Mammary epithelial cell (primary cell): Measurements from ENCODE around the gene RANBP1.

Source experiments
- EZH2 ChIP-seq: IDR thresholded peaks from 2 replicates; pipeline ENCODE4 v1.6.1; 2012; ENCODE audit warnings: low read length, inconsistent platforms, borderline replicate concordance
- TF ChIP-seq, protein P1 (sequence below), 2 donors: IDR thresholded peaks in 1 of 2; conservative IDR thresholded peaks in 1 of 2; 2 replicates each; pipeline ENCODE4 v1.5.1; 2011 to 2012; ENCODE audit warnings: inconsistent platforms in 2 of 2, low read length in 2 of 2, mild to moderate bottlenecking in 2 of 2, control low read depth in 1 of 2, low read depth in 1 of 2; ENCODE audit not compliant: insufficient read depth in 1 of 2; ENCODE audit errors: extremely low read depth in 1 of 2

DNA sequence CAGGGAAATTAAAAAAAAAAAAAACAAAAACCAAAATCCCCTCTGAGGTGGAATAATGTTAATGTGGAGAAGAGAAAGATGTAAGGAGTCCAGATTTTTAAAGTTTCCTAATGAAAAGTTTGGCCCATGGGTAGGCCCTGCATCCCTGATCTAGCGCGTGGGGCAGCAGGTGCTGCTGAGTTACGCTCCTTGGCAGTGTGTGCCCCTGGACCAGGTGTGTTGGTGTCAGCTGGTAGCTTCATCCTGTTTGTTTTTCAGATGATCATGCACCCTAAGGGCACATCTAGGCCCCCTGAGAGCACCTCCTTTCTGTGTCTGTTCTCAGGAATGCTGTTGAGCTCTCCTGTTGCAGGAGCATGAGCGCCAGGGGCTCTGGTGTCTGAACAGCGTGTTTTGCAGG, 29.1 kb upstream of the RANBP1 start:
- TF ChIP-seq, protein P1, sequence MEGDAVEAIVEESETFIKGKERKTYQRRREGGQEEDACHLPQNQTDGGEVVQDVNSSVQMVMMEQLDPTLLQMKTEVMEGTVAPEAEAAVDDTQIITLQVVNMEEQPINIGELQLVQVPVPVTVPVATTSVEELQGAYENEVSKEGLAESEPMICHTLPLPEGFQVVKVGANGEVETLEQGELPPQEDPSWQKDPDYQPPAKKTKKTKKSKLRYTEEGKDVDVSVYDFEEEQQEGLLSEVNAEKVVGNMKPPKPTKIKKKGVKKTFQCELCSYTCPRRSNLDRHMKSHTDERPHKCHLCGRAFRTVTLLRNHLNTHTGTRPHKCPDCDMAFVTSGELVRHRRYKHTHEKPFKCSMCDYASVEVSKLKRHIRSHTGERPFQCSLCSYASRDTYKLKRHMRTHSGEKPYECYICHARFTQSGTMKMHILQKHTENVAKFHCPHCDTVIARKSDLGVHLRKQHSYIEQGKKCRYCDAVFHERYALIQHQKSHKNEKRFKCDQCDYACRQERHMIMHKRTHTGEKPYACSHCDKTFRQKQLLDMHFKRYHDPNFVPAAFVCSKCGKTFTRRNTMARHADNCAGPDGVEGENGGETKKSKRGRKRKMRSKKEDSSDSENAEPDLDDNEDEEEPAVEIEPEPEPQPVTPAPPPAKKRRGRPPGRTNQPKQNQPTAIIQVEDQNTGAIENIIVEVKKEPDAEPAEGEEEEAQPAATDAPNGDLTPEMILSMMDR (conservative IDR thresholded peaks at IDR 0.05 in 1 of 2, IDR thresholded peaks at IDR 0.05 in 1 of 2; ENCODE audit: extremely low read depth in 1 of 2, insufficient read depth in 1 of 2, low read depth in 1 of 2, low read length in 2 of 2) = no peak
- TF ChIP-seq EZH2 = no peak
